NB4 (cell line): ENCODE measurements around the gene FRAT1.

Experiments used
- CTCF ChIP-seq: IDR thresholded peaks from one replicate; pipeline ENCODE4 v1.5.1; 2012; ENCODE audit warnings: low read depth, low read length
- MYC ChIP-seq: IDR thresholded peaks from 2 replicates; pipeline ENCODE4 v1.6.1; 2011; ENCODE audit warnings: low read depth, low read length
- POLR2A ChIP-seq: IDR thresholded peaks from 2 replicates; pipeline ENCODE4 v1.6.1; 2011; ENCODE audit warnings: mild to moderate bottlenecking; ENCODE audit not compliant: insufficient read length; ENCODE audit errors: extremely low read depth

DNA sequence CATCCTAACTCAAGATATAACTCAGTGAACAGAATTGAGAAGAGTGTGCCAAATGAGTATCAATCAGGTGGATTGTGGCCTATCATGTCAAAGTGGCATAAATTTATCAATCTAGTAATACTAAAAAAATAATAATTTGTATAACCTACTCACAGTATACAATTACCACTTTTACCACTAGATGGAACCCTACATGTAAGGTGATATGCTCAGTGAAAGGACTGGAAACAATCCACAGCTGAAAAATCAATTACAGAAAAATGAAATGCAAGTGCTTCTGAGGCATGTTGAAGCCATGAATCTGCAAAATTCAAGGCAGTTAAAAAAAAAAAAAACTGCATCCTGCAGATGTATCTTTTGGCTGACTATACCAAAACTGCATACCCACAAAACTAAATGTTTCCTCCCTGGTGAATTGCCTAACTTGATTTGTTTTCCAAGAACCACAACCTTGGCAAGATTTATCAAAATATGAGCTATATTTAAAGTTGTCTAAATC, 40.5 kb upstream of the FRAT1 start:
- peak; percentile 42 for TF ChIP-seq CTCF
- peak; percentile 31; the same call in 1 of the 2 replicates for TF ChIP-seq MYC
- TF ChIP-seq POLR2A, result no peak
